Fibroblast of lung (primary cell): ENCODE measurements around the gene CACNB4. TPM values are rescaled to one million over a fixed set of nuclear protein-coding genes. Genes with fewer than 3 reads are reported as not detected.

ENCODE experiments used
- DNase-seq, 2 donors: peaks; one replicate each; pipeline versions ENCODE4 v3.0.0 to v3.0.0-alpha.2; 2010; ENCODE audit warnings: low read depth in 2 of 2
- H2AFZ ChIP-seq: 2 replicates; pipeline ENCODE4 v1.5.1; 2012; ENCODE audit warnings: low read length, control low read depth, inconsistent platforms
- H3K27ac ChIP-seq: 2 replicates; pipeline ENCODE4 v1.5.1; 2011; ENCODE audit warnings: low read length, control low read depth; ENCODE audit not compliant: insufficient read depth
- H3K27me3 ChIP-seq: 2 replicates; pipeline ENCODE4 v1.5.1; 2011; ENCODE audit warnings: mild to moderate bottlenecking, low read length; ENCODE audit not compliant: control insufficient read depth, insufficient read depth
- H3K36me3 ChIP-seq: 2 replicates; pipeline ENCODE4 v1.5.1; 2011; ENCODE audit warnings: low read length; ENCODE audit not compliant: control insufficient read depth, insufficient read depth
- H3K4me1 ChIP-seq: 2 replicates; pipeline ENCODE4 v1.5.1; 2011; ENCODE audit warnings: low read length; ENCODE audit not compliant: control insufficient read depth, insufficient read depth; ENCODE audit errors: extremely low read depth
- H3K4me2 ChIP-seq: 2 replicates; pipeline ENCODE4 v1.5.1; 2011; ENCODE audit warnings: low read length, control low read depth; ENCODE audit not compliant: insufficient read depth; ENCODE audit errors: extremely low read depth
- H3K4me3 ChIP-seq, 4 experiments: fragments of 200-600 bp in 1 of 4; sonication (generic) in 1 of 4; replicated peaks in 1 of 4; 2 replicates each; pipeline ENCODE4 v1.5.1; 2011 to 2016; ENCODE audit warnings: low read length in 4 of 4, low read depth in 3 of 4, mild to moderate bottlenecking in 3 of 4, control low read depth in 2 of 4, inconsistent platforms in 1 of 4, mixed read lengths in 1 of 4; ENCODE audit not compliant: insufficient read depth in 1 of 4; ENCODE audit errors: control extremely low read depth in 1 of 4
- H3K79me2 ChIP-seq: 2 replicates; pipeline ENCODE4 v1.5.1; 2012; ENCODE audit warnings: mild to moderate bottlenecking, low read length, inconsistent platforms; ENCODE audit not compliant: control insufficient read depth, insufficient read depth
- H3K9ac ChIP-seq: 2 replicates; pipeline ENCODE4 v1.5.1; 2011; ENCODE audit warnings: mild to moderate bottlenecking, low read length, control low read depth; ENCODE audit not compliant: insufficient read depth
- H3K9me3 ChIP-seq: 2 replicates; pipeline ENCODE4 v1.5.1; 2012; ENCODE audit warnings: low read depth, low read length; ENCODE audit not compliant: control insufficient read depth, insufficient read depth
- H4K20me1 ChIP-seq: 2 replicates; pipeline ENCODE4 v1.5.1; 2011; ENCODE audit warnings: low read length; ENCODE audit not compliant: control insufficient read depth, insufficient read depth; ENCODE audit errors: extremely low read depth
- CTCF ChIP-seq, 2 donors: IDR thresholded peaks in 1 of 2; conservative IDR thresholded peaks in 1 of 2; 1 replicate in 1 of 2; 2 replicates in 1 of 2; pipeline ENCODE4 v1.5.1; 2011 to 2012; ENCODE audit warnings: low read length in 2 of 2, control low read depth in 1 of 2, inconsistent platforms in 1 of 2, low read depth in 1 of 2, mild to moderate bottlenecking in 1 of 2
- EZH2 ChIP-seq: IDR thresholded peaks from 2 replicates; pipeline ENCODE4 v1.5.1; 2012; ENCODE audit warnings: low read length, control low read depth, mild to moderate bottlenecking; ENCODE audit errors: missing control alignments
- polyA plus RNA-seq, 2 donors: library from polyadenylated mRNA; depleted of rRNA in 1 of 2; stranded (reverse) in 1 of 2; unstranded in 1 of 2; fragments of >200 nt; gene quantifications; 2 replicates each; pipeline ENCODE4 v1.2.1, GENCODE V29; 2011 to 2012; ENCODE audit warnings: missing spikeins in 1 of 2
- total RNA-seq: library from RNA; depleted of rRNA; stranded (reverse); fragments of >200 nt; gene quantifications from 2 replicates; pipeline ENCODE4 v1.2.1, GENCODE V29; 2014

Gene CACNB4
- total and polyA plus RNA-seq, 2 donors (not counting 1 experiment from before 2014, with no cell fraction given) = 0.66 to 2.5 TPM

DNA sequence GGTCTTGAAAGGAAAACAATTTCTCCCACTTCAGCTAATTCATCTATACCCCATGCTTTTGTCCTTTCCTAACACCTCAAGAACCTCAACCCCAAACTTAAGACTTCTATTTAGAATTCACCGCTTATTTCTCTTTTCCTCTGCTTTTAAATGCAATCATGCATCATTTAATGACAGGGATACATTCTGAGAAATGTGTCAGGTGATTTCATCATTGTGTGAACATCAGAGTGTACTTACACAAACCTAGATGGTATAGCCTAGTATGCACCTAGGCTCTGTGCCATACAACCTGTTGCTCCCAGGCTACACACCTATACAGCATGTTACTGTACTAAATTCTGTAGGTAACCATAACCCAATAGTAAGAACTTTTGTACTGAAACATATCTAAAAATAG lies 293.5 kb downstream of the CACNB4 start:
- Histone ChIP-seq H3K4me2 (no peak overlapping the region), H3K27me3 (no peaks in the 10 kb centered on the region), H3K9ac (no peak overlapping the region), H4K20me1 (no peaks in the 10 kb centered on the region), H3K4me3 (no peak overlapping the region), H3K36me3 (no peaks in the 10 kb centered on the region), H2AFZ (no peak overlapping the region), H3K27ac (no peak overlapping the region), H3K79me2 (no peaks in the 10 kb centered on the region), H3K9me3 (no peaks in the 10 kb centered on the region), H3K4me1 (no peaks in the 10 kb centered on the region)
- TF ChIP-seq CTCF (conservative IDR thresholded peaks at IDR 0.05 in 1 of 2, IDR thresholded peaks at IDR 0.05 in 1 of 2; ENCODE audit: low read depth in 1 of 2, low read length in 2 of 2) (no peak), EZH2 (no peak)
- DNase-seq = no peak

- no peaks in the 10 kb centered on the region for H3K9me3 ChIP-seq
- no peak for DNase-seq
- no peak overlapping the region for H3K4me2 ChIP-seq
- H3K9ac ChIP-seq = no peak overlapping the region
- no peaks in the 10 kb centered on the region for H3K79me2 ChIP-seq
- H3K27me3 ChIP-seq = no peaks in the 10 kb centered on the region
- H3K4me3 ChIP-seq = no peak overlapping the region
- no peaks in the 10 kb centered on the region for H3K36me3 ChIP-seq
- no peak for TF ChIP-seq CTCF (conservative IDR thresholded peaks at IDR 0.05 in 1 of 2, IDR thresholded peaks at IDR 0.05 in 1 of 2; ENCODE audit: low read depth in 1 of 2, low read length in 2 of 2)
- no peak for TF ChIP-seq EZH2
- no peak overlapping the region for H3K27ac ChIP-seq
- no peaks in the 10 kb centered on the region for H3K4me1 ChIP-seq
- no peaks in the 10 kb centered on the region for H4K20me1 ChIP-seq
- no peak overlapping the region for H2AFZ ChIP-seq
Measured at GRCh38 chr2:151803811-151804210, 295.0 kb downstream of the CACNB4 start.

- no peak for DNase-seq
- no peaks in the 10 kb centered on the region for H3K4me1 ChIP-seq
- no peak overlapping the region for H2AFZ ChIP-seq
- no peaks in the 10 kb centered on the region for H3K79me2 ChIP-seq
- no peaks in the 10 kb centered on the region for H3K9me3 ChIP-seq
- H4K20me1 ChIP-seq = no peaks in the 10 kb centered on the region
- no peaks in the 10 kb centered on the region for H3K36me3 ChIP-seq
- no peak overlapping the region for H3K9ac ChIP-seq
- H3K27me3 ChIP-seq = no peaks in the 10 kb centered on the region
- no peak overlapping the region for H3K4me2 ChIP-seq
- H3K27ac ChIP-seq = no peak overlapping the region
- TF ChIP-seq CTCF (conservative IDR thresholded peaks at IDR 0.05 in 1 of 2, IDR thresholded peaks at IDR 0.05 in 1 of 2; ENCODE audit: low read depth in 1 of 2, low read length in 2 of 2) (no peak), EZH2 (no peak)
- no peak overlapping the region for H3K4me3 ChIP-seq
Measured at GRCh38 chr2:151802315-151802714, 296.5 kb downstream of the CACNB4 start.
